Renal cortex interstitium (tissue), 15 donors: ENCODE results near the gene SRSF8. TPM values are rescaled to one million over a fixed set of nuclear protein-coding genes. Genes with fewer than 3 reads are reported as not detected.
"Not testable (repeated sequence)": the region's sequence is repeated elsewhere in the genome, so short reads cannot be mapped to it uniquely, and the experiment has no call there.

Experiments used
- DNase-seq, 11 donors: peaks; one replicate each; pipeline ENCODE4 v3.0.0-alpha.2; 2013; ENCODE audit warnings: low read depth in 9 of 11, low spot score in 4 of 11; ENCODE audit errors: extremely low read depth in 1 of 11
- long read RNA-seq, 16 experiments: transcript quantifications; one replicate each; lab custom pipeline, GENCODE V29; 2026
- polyA plus RNA-seq, 3 donors: library from polyadenylated mRNA; unstranded; fragments of 120-200 nt; gene quantifications; one replicate each; pipeline ENCODE4 v1.2.1, GENCODE V29; 2013; ENCODE audit not compliant: insufficient read length in 3 of 3

Gene SRSF8, protein sequence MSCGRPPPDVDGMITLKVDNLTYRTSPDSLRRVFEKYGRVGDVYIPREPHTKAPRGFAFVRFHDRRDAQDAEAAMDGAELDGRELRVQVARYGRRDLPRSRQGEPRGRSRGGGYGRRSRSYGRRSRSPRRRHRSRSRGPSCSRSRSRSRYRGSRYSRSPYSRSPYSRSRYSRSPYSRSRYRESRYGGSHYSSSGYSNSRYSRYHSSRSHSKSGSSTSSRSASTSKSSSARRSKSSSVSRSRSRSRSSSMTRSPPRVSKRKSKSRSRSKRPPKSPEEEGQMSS
- polyA plus RNA-seq, result 10 to 100 TPM; 60.2 to 72.7 (median 60.8) TPM
- long read RNA-seq, donor 1, full-length matches to known transcripts, result 89 of 89 reads
- long read RNA-seq, donor 1, partial matches to known transcripts, result 0 of 89 reads
- long read RNA-seq, donor 1, other reads (novel, unspliced or antisense), result 0 of 89 reads
- long read RNA-seq, donor 2, full-length matches to known transcripts, result 92 of 92 reads
- long read RNA-seq, donor 2, partial matches to known transcripts, result 0 of 92 reads
- long read RNA-seq, donor 2, other reads (novel, unspliced or antisense), result 0 of 92 reads
- long read RNA-seq, donor 3, full-length matches to known transcripts, result 136 of 136 reads
- long read RNA-seq, donor 3, partial matches to known transcripts, result 0 of 136 reads
- long read RNA-seq, donor 3, other reads (novel, unspliced or antisense), result 0 of 136 reads
- long read RNA-seq, donor 4, full-length matches to known transcripts, result 77 of 77 reads
- long read RNA-seq, donor 4, partial matches to known transcripts, result 0 of 77 reads
- long read RNA-seq, donor 4, other reads (novel, unspliced or antisense), result 0 of 77 reads
- long read RNA-seq, donor 5, result 0 reads
- long read RNA-seq, donor 6, full-length matches to known transcripts, result 91 of 91 reads
- long read RNA-seq, donor 6, partial matches to known transcripts, result 0 of 91 reads
- long read RNA-seq, donor 6, other reads (novel, unspliced or antisense), result 0 of 91 reads
- long read RNA-seq, donor 7, full-length matches to known transcripts, result 133 of 133 reads
- long read RNA-seq, donor 7, partial matches to known transcripts, result 0 of 133 reads
- long read RNA-seq, donor 7, other reads (novel, unspliced or antisense), result 0 of 133 reads
- long read RNA-seq, donor 8, full-length matches to known transcripts, result 213 of 219 reads
- long read RNA-seq, donor 8, partial matches to known transcripts, result 6 of 219 reads
- long read RNA-seq, donor 8, other reads (novel, unspliced or antisense), result 0 of 219 reads
- long read RNA-seq, donor 9, full-length matches to known transcripts, result 101 of 101 reads
- long read RNA-seq, donor 9, partial matches to known transcripts, result 0 of 101 reads
- long read RNA-seq, donor 9, other reads (novel, unspliced or antisense), result 0 of 101 reads
- long read RNA-seq, donor 10, full-length matches to known transcripts, result 134 of 134 reads
- long read RNA-seq, donor 10, partial matches to known transcripts, result 0 of 134 reads
- long read RNA-seq, donor 10, other reads (novel, unspliced or antisense), result 0 of 134 reads
- long read RNA-seq, donor 11, full-length matches to known transcripts, result 61 of 61 reads
- long read RNA-seq, donor 11, partial matches to known transcripts, result 0 of 61 reads
- long read RNA-seq, donor 11, other reads (novel, unspliced or antisense), result 0 of 61 reads
- long read RNA-seq, donor 12, full-length matches to known transcripts, result 63 of 63 reads
- long read RNA-seq, donor 12, partial matches to known transcripts, result 0 of 63 reads
- long read RNA-seq, donor 12, other reads (novel, unspliced or antisense), result 0 of 63 reads
- long read RNA-seq, donor 13, result 0 reads
- long read RNA-seq, donor 14, full-length matches to known transcripts, result 78 of 78 reads
- long read RNA-seq, donor 14, partial matches to known transcripts, result 0 of 78 reads
- long read RNA-seq, donor 14, other reads (novel, unspliced or antisense), result 0 of 78 reads
- long read RNA-seq, donor 15, full-length matches to known transcripts, result 46 of 46 reads
- long read RNA-seq, donor 15, partial matches to known transcripts, result 0 of 46 reads
- long read RNA-seq, donor 15, other reads (novel, unspliced or antisense), result 0 of 46 reads
- long read RNA-seq, donor 16, full-length matches to known transcripts, result 180 of 180 reads
- long read RNA-seq, donor 16, partial matches to known transcripts, result 0 of 180 reads
- long read RNA-seq, donor 16, other reads (novel, unspliced or antisense), result 0 of 180 reads

DNA sequence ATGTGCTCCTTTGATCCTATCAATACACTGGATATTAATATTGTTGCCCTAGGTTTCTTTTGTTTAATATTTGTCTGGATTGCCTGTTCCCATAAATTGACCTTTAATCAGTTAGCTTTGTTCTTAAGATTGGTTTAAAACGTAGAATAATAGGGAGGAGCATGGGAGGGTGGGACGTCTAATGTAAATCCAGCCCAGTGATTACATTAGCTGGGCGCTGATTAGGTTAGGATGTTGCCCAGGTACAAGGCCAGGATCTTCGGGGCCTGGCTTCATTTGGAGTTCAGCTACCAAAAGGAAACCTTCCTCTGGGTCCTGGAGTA, at the start of gene SRSF8:
TSS of gene SRSF8 (plus strand) at position 204 of the 323 bp plus-strand sequence. CDS start 308 bp downstream, outside the sequence.
- peak in 1 of 11 donors; percentile 45 for DNase-seq

GRCh38 chr11:95021468-95021867, 45.3 kb upstream of the SRSF8 start:
- DNase-seq, result not testable (repeated sequence)

- no peak for DNase-seq
Measured at GRCh38 chr11:95024958-95025357, 41.8 kb upstream of the SRSF8 start, which contains the start of gene KDM4E. TSS of gene KDM4E (plus strand) at chr11:95025258. CDS start at chr11:95025558, 300 bp downstream.

DNA sequence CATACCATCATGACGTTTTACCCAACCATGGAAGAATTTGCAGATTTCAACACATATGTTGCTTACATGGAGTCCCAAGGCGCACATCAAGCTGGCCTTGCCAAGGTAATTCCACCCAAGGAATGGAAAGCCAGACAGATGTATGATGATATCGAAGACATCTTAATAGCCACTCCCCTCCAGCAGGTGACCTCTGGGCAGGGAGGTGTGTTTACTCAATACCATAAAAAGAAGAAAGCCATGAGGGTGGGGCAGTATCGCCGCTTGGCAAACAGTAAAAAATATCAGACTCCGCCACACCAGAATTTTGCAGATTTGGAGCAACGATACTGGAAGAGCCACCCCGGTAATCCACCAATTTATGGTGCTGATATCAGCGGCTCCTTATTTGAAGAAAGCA, 41.1 kb upstream of the SRSF8 start:
- not testable (repeated sequence) for DNase-seq

DNA sequence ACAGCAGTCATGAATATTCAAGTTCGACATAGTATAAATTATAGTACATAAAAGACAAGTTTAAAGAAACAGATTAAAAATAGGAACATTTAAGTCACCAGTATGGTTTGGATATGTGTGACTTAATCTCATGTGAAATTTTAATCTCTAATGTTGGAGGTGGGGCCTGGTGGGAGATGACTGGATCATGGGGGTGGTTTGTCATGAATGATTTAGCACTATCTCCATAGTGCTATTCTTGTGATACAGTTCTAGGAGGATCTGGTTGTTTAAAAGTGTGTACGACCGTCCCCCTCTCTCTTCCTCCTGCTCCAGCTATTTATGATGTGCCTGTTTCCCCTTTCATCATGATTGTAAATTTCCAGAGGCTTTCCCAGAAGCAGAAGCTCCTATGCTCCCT, 38.4 kb upstream of the SRSF8 start:
- DNase-seq, result no peak

- no peak for DNase-seq
Measured at GRCh38 chr11:95033051-95033450, 33.7 kb upstream of the SRSF8 start.

DNA sequence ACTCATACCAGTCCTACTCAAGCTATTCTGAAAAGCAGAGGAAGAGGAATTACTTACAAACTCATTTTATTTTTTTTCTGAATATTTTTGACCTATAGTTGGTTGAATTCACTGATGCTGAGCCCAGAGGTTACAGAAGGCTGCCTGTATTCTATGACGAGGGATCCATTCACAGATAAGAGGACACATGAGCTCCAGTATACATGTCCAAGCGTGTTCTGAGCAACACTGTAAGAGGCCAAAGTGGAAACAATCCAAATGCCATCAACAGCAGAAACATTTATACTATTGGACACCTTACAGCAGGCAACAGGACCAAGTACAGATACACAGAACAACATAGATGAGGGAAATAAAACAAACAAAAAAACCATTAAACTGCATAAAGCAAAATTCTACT, 31.4 kb upstream of the SRSF8 start:
- DNase-seq, result no peak

DNA sequence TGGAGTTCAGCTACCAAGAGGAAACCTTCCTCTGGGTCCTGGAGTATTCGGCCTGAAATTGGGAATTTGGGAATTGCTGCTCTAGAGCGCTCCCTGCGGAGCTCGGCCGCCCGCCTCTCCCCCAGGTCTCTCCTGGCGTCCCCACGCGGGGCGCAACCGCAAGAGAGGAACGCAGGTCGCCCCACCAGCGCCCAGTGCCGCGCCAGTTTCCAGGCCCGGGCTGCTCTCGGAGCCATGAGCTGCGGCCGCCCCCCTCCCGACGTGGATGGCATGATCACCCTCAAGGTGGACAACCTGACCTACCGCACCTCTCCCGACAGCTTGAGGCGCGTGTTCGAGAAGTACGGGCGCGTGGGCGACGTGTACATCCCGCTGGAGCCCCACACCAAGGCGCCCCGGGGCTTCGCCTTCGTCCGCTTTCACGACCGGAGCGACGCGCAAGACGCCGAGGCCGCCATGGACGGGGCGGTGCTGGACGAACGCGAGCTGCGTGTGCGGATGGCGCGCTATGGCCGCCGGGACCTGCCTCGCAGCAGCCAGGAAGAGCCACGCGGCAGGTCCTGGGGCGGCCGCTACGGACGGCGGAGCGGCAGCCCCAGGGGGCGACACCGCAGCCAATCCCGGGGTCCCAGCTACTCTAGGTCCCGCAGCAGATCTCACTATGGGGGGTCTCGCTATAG, 29.2 kb upstream of the SRSF8 start:
- DNase-seq, result peak in 1 of 11 donors; percentile 12

DNA sequence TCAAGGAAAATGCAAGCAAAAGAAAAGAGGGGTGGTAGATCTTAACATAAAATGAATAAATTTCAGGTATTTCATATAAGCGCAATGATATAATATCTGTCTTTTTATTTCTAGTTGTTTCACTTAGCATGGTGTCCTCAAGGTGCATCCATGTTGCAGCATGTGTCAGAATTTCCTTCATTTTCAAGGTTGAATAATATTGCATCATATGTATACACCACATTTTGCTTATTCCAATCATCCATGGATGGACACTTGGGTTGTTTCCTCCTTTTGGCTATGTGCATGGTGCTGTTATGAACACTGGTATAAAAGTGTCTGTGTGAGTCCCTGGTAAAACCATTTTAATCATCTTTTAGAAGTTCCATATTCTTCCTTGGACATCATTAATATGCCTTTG, 24.5 kb upstream of the SRSF8 start:
- no peak for DNase-seq

DNA sequence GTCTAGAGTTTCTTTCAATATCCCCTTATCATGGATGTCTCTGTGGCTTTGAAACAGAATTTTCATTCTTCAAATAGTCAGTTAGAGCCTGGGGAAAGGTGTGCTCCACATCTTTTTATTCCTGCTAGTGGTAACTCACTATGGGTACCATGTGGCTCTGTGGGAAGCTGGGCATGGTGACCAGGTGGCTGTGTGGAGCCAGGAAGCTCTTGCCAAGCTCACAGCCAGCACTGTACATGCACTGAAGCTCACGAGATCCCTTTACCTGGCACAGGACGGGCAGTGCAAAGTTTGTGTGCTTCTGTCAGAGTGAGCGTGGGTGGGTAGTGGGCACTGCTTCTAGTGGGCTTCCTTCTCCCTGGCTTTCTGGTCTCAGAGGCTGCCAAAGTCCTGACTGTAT, 23.8 kb upstream of the SRSF8 start:
- no peak for DNase-seq

- DNase-seq, result no peak
Measured at GRCh38 chr11:95044010-95044409, 22.7 kb upstream of the SRSF8 start.

GRCh38 chr11:95045812-95046211, 20.9 kb upstream of the SRSF8 start:
- no peak for DNase-seq

- not testable (repeated sequence) for DNase-seq
Measured at GRCh38 chr11:95049122-95049521, 17.6 kb upstream of the SRSF8 start, which contains the start of gene KDM4F. TSS of gene KDM4F (plus strand) at chr11:95049422.

DNA sequence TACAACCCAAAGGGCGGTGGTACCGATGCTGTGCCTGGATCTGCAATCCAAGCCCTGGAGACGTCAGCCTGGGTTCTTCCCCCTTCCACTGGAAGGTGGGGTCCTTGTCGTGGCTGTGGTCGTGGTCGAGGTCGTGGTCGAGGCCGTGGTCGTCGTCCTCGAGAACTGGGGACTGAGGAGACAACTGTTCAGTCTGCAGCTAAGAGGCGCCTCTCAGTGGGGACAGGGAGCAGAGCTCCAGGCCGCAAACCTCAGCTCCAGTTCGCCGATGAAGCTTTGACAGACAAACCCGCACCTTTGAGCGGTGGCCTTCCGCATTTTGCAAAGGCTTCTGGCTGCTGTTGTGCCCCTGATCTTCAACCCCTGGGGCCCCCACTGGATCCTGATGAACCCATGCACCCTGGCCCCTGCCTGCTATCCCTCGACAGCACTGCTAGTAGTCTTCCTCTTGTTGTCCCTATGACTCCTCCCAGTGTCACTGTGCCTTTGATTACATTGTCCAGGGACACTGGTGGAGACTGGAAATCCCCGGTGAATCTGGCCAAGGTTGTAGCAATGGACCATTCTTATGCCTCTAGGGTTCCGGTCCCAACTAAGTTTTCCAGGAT, 16.0 kb upstream of the SRSF8 start:
- DNase-seq, result no peak

DNA sequence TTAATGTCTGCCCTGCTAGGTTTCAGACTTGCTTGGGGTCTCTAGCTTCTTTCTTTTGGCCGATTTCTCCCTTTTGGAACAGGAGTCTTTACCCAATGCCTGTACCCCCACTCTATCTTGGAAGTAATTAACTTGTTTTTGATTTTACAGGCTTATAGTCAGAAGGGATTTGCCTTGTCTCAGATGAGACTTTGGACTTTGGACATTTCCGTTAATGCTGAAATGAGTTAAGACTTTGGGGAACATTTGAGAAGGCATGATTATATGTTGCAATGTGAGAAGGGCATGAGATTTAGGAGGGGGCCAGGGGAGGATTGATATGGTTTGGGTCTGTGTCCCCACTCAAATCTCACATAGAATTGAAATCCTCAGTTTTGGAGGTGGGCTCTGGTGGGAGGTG, 12.4 kb upstream of the SRSF8 start:
- no peak for DNase-seq

- no peak for DNase-seq
Measured at GRCh38 chr11:95055283-95055897, 11.3 kb upstream of the SRSF8 start.
